ENCODE data around the gene ARHGEF25.
"Not testable (repeated sequence)": the region's sequence is repeated elsewhere in the genome, so short reads cannot be mapped to it uniquely, and the experiment has no call there.

The ARHGEF25 gene

DNA sequence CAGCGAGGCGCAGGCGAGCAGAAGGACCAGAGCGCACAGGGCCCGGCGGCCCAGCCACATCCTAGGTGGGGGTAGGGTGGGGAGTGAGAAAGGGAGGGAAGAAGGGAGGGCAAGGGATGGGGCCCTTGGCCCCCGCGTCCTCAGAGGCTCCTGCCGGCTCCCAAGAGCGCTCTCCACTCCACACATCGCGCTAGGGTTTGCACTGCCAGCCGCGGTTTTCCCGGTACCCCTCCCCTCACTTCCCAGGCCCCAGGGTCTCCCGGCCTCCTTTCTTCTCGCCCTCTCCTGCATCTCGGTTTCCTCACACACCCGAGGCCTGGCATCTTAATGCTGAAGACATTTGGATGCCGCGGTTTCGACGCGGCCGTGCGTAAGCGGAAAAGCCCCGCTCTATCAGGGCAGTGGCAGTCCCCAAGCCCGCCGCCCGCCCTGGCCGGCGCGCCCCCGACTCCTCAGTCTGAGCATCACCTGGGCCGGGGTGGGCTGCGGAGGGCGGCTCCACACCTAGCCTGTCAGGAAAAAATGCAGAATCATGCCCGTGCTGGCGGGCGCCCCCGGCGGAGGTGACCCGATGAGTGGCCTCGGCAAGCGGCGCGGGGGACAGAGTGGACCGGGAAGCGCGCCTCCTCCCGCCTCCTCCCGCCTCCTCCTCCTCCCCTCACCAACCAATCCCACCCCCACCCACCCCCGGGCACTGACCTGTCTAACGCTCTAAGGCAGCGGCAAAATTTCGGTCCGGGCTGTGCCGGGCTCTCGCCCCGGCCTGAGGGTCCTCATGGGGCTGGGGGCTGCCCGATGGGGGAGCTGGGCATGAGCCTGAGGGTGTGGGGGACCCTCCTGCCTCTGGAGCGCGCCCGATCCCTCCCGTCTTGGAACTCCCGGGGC is 21.1 kb downstream of the ARHGEF25 start:
- DNase-seq (ENCODE audit: extremely low spot score, insufficient read length, low read depth) (no peak), FAIRE-seq (no peak)

DNA sequence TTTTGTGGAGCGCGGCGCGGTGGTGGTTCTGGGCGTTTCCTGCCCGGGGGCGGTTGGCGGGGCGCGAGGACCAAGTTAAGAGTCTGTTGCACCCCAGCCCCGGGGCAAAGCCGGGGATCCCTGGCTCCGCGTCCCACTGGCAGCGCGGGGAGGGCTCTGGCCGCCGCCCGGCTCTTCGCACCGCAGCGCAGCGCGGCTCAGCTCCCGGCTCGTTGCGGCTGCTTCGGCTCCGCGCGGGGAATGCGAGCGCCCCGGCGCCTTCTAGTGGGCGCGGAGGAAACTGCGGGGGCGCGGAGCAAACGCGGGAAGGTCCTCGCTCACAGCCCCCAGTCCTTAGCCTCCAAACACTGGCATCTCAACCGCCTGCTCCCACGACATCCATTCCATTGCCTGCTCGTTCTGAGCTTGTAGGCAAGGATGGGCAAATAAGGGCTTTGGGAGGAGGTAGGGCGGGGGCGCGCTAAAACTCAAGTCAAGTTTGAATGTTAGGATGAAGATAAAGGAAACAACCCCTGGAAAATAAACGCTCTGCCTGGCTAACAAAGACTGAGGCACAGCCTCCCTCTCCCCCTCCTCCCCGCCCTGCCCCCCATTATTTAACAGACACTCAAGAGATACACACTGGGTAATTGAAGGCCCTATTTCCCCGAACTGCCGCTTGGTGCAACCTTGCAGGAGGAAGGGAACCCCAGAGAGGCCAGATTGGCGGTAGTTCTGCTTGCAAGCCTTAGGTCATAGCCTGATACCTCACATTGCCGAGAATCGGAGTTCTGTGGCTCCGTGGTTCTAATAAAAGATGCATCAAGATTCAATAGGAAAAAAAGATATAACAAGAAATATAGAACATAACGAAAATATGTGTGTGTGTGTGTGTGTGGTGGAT is 22.0 kb downstream of the ARHGEF25 start, which contains the start of gene B4GALNT1:
Gene B4GALNT1, minus strand, starts transcription at position 244 of the 883 bp plus-strand sequence. CDS start 1,069 bp downstream, outside the sequence.
- peak; percentile 67 for DNase-seq (ENCODE audit: extremely low spot score, insufficient read length, low read depth)
- FAIRE-seq, result peak; percentile 52

DNA sequence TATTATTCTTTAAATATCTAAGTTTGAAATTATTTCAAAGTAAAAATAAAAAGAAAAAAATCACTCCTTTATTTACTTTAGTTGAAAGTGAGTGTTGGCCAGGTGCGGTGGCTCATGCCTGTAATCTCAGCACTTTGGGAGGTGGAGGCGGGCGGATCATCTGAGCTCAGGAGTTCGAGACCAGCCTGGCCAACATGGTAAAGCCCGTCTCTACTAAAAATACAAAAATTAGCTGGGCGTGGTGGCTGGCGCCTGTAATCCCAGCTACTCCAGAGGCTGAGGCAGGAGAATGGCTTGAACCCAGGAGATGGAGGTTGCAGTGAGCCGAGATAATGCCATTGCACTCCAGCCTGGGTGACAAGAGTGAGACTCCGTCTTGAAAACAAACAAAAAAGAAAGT is 25.5 kb downstream of the ARHGEF25 start:
- FAIRE-seq; DNase-seq (ENCODE audit: extremely low spot score, insufficient read length, low read depth): not testable (repeated sequence)

DNA sequence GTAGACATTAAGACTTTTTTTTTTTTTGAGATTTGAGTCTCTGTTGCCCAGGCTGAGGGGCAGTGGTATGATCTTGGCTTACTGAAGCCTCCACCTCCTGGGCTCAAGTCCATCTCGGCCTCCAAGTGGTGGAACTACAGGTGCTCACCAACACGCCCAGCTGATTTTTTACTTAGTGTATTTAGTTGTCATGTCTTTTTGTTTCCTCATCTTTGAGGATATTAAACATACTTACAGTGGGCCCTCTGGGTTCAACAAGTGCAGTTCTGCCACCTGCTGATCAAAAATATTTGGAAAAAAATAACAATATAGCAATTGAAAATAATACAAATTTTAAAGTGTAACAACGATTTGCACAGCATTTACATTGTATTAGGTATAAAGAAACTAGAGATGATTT is 26.1 kb downstream of the ARHGEF25 start:
- DNase-seq (ENCODE audit: extremely low spot score, insufficient read length, low read depth) (no peak), FAIRE-seq (no peak)

DNA sequence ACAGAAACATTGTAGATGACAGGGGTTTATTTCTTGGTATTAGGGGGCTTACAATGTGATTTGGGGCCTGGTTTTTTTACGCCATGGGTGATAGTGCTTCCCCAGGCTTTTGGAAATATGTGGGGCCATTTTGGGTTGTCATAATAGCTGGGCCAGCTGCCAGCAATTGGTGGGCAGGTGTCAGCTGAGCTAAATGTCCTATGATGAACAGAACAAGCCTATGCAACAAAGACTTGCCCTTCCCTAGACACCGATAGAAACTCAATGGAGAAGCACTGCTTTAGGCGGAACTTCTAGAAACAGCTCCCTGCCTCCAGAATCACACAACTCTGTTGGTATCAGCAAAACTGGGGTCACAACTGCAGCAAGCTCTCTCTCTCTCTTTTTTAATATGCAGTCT is 26.9 kb downstream of the ARHGEF25 start:
- no peak for DNase-seq (ENCODE audit: extremely low spot score, insufficient read length, low read depth)
- FAIRE-seq, result no peak

DNA sequence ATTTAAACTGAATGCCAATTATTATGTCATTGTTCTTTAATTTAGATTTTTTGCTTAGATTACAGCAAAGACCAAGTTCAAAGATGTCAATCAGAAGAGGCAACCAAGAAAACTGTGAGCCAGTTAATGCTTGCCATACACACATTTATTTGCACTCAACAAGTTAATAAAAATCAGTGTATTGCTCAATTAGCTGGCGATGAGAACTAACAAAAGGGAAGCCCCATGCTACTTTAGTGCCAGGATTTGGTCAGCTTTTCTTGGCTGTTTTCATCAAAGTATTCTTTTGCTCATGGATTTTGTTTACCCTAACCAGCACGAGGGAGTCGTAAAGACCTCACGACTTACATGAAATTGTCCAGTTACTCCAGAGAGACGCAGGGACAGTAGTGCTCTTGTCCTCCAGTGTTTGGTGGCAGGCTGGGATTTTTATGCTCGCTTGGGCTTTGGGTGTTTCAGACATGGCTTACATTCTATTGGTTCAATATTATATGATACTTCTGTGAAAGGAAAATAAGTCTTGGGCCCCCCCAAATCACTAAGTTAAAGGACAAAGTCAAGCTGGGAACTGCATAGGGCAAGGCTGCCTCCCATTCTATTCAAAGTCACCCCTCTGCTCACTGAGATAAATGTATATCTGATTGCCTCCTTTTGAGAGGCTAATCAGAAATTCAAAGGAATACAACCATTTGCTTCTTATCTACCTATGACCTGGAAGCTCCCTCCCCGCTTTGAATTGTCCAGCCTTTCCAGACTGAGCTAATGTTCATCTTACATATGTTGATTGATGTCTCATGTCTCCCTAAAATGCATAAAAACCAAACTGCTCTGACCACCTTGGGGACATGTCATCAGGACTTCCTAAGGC is 29.2 kb downstream of the ARHGEF25 start:
- FAIRE-seq (no peak), DNase-seq (ENCODE audit: extremely low spot score, insufficient read length, low read depth) (no peak)

DNA sequence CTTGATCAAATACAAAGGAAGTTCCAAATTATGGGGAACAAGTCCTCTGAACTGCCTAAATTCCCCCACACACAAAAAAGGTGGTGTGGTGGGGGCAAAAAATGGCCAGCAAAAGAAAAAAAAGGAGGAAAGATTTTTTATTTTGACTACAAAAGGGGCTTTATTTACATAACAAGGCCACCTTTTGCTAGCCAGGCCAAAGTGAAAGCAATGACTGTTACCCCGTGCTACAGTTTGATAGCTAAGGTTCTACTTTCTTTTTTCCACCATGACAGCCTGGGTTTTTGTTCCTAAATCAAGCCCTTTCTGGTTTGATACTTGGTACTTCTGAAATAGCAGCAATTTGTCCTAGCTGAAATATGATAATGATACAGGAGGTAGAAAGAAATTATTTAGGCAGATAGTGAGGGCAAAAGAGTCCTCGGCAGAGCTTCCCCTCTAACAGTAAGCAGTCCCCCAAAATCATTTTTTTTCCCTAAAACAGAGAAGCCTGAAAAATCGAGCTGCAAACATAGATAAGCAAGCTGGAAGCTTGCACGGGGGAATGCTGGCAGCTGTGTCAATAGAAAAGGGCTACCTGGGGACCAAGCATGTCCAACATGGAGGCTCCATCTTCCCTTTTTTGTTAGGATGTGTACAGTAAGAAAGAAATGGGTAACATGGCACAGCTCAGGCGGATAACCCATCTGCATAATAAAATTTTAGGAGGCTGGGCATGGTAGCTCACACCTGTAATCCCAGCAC is 30.6 kb downstream of the ARHGEF25 start:
- FAIRE-seq (no peak), DNase-seq (ENCODE audit: extremely low spot score, insufficient read length, low read depth) (no peak)

DNA sequence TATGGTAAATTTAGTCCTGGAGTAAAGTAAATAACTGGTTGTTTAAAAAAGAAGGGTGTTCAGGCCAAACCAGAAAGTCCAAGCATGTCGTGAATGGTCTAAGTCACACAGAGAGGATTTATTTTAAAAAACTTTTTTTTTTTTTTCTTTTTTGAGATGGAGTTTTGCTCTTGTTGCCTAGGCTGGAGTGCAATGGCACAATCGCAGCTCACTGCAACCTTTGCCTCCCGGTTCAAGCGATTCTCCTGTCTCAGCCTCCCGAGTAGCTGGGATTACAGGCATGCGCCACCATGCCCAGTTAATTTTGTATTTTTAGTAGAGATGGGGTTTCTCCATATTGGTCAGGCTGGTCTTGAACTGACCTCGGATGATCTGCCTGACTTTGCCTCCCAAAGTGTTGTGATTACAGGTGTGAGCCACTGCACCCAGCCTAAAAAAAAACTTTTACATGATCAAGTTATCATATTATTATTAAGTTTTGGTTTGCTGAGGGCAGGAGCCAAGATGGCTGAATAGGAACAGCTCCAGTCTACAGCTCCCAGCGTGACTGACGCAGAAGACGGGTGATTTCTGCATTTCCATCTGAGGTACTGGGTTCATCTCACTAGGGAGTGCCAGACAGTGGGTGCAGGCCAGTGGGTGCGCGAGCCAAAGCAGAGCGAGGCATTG is 34.9 kb downstream of the ARHGEF25 start:
- not testable (repeated sequence) for DNase-seq (ENCODE audit: extremely low spot score, insufficient read length, low read depth); FAIRE-seq

DNA sequence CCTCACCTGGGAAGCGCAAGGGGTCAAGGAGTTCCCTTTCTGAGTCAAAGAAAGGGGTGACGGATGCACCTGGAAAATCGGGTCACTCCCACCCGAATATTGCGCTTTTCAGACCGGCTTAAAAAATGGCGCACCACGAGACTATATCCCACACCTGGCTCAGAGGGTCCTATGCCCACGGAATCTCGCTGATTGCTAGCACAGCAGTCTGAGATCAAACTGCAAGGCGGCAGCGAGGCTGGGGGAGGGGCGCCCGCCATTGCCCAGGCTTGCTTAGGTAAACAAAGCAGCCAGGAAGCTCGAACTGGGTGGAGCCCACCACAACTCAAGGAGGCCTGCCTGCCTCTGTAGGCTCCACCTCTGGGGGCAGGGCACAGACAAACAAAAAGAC is 35.4 kb downstream of the ARHGEF25 start:
- not testable (repeated sequence) for FAIRE-seq; DNase-seq (ENCODE audit: extremely low spot score, insufficient read length, low read depth)

DNA sequence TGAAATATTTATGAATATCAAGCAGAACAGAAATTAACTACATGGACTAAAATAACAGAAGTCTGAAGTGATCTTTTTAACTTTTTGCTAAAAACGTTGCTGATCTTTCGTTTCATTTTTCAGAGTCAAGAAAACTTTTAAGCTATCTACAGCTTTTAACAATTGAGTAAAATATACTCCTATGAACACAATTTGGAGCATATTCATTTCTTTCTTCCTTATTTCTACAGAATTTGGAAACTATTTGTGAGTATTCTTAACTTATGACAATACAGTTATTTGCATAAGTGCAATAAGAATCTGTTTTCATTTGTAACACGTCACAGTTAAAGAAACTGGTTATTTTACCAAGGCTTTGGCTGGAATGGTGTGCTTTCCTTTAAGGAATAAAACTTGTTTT is 42.8 kb downstream of the ARHGEF25 start:
- FAIRE-seq (no peak), DNase-seq (ENCODE audit: extremely low spot score, insufficient read length, low read depth) (no peak)

DNA sequence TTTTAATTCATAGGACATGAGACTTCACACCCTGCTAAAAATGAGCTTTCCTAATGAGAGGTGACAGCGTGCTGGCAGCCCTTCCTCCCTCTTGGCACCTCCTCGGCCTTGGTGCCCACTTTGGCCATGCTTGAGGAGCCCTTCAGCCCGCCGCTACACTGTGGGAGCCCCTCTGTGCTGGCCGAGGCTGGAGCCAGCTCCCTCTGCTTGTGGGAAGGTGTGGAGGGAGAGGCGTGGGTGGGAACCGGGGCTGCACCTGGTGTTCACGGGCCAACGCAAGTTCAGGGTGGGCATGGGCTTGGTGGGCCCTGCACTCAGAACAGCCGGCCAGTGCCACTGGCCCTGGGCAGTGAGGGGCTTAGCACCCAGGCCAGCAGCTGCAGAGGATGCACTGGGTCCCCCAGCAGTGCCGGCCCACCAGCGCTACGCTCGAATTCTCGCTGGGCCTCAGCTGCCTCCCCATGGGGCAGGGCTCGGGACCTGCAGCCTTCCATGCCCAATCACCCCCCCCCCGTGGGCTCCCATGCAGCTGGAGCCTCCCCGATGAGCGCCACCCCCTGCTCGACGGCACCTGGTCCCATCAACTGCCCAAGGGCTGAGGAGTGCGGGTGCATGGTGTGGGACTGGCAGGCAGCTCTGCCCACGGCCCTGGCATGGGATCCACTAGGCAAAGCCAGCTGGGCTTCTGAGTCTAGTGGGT is 44.5 kb downstream of the ARHGEF25 start:
- DNase-seq (ENCODE audit: extremely low spot score, insufficient read length, low read depth), result no peak
- no peak for FAIRE-seq

DNA sequence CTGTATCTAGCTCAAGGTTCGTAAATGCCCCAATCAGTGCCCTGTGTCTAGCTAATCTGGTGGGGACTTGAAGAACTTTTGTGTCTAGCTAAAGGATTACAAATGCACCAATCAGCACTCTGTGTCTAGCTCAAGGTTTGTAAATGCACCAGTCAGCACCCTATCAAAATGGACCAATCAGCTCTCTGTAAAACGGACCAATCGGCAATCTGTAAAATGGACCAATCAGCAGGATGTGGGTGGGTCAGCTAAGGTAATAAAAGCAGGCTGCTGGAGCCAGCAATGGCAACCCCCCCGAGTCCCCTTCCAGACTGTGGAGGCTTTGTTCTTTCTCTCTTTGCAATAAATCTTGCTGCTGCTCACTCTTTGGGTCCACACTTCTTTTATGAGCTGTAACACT is 45.2 kb downstream of the ARHGEF25 start:
- FAIRE-seq; DNase-seq (ENCODE audit: extremely low spot score, insufficient read length, low read depth): not testable (repeated sequence)

DNA sequence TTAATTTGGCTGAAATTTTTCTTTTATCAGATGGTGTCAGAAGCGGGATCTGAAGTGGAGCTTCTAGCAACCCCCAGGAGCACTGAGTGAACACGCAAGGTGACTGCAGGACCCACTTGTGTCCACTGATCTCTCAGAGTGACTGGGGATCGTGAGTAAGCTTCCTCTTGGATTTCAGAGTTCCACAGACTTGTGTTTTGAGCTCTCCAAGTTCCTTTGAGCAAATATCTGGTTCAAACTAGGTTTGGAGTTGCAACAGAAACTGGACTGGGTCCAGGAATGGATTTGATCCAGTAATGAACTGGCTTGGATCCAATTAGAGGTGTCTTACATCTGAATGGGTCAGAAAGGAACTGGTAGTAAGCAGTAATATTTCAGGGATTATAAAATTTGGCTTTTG is 46.5 kb downstream of the ARHGEF25 start:
- DNase-seq (ENCODE audit: extremely low spot score, insufficient read length, low read depth) (no peak), FAIRE-seq (no peak)

DNA sequence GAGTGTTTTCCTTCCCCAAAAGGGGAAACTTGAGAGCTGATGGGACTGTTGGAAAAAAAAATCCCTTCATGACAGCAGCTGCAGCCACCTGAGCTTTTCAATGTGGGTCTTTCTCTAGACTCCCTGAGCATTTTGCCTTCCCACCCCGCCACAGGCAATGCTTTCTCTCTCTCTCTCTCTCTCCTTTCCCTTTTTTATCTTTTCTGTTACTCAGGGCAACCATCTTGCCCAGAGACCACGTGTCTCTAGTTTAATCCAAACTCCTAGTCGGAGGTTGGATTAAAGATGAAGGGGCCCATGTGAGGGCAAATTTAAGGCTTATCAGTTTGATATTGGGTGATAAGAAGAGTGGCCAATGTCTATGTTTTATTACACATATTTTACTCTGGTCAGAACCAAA is 47.7 kb downstream of the ARHGEF25 start:
- FAIRE-seq, result no peak
- no peak for DNase-seq (ENCODE audit: extremely low spot score, insufficient read length, low read depth)

DNA sequence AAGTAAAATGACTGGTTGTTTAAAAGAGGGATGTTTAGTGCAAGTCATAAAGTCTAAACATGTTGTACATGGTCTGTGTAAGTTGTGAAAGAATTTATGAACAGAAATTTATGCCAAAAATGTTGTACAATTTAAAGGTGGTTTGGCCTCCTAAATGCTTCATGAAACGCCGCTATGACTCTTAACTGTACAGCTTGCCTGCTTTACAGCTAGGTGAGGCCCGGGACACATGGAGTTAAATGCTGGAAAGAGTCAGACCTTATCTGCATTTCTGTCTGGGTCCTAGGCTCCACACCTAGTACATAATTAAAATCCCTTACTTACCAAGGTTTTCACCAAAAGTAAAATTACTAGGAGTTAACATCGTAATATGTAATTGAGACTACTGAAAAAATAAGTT is 50.1 kb downstream of the ARHGEF25 start:
- DNase-seq (ENCODE audit: extremely low spot score, insufficient read length, low read depth), result no peak
- no peak for FAIRE-seq

DNA sequence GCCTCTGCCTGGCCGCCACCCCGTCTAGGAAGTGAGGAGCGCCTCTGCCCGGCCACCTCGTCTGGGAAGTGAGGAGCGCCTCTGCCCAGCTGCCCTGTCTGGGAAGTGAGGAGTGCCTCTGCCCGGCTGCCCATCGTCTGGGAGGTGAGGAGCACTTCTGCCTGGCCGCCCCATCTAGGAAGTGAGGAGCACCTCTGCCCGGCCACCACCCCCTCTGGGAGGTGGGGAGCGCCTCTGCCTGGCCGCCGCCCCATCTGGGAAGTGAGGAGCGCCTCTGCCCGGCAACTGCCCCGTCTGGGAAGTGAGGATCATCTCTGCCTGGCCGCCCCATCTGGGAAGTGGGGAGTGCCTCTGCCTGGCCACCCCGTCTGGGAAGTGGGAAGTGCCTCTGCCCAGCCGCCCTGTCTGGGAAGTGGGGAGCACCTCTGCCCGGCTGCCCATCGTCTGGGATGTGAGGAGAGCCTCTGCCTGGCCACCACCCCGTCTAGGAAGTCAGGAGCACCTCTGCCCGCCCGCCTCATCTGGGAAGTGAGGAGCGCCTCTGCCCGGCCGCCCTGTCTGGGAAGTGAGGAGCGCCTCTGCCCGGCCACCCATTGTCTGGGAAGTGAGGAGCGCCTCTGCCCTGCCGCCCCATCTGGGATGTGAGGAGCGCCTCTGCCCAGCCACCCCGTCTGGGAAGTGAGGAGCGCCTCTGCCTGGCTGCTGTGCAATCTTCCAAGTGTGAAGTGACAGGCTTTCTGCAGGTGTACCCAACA is 54.0 kb downstream of the ARHGEF25 start:
- not testable (repeated sequence) for FAIRE-seq

More for the DNA sequence above, 54.0 kb downstream of the ARHGEF25 start:
- not testable (repeated sequence) for DNase-seq (ENCODE audit: extremely low spot score, insufficient read length, low read depth)

Data from GM18507 (cell line).